Hematopoietic multipotent progenitor cell treated with erythropoietin and hydrocortisone succinate and interleukin-3 and kit ligand, for 15 days (in vitro differentiated cells): ENCODE measurements around the gene BMPR1B.
"Not testable (repeated sequence)": the region's sequence is repeated elsewhere in the genome, so short reads cannot be mapped to it uniquely, and the experiment has no call there.

Experiments used
- DNase-seq: peaks from one replicate; pipeline ENCODE4 v3.0.0-alpha.2; 2015; ENCODE audit warnings: low spot score

Gene BMPR1B

DNA sequence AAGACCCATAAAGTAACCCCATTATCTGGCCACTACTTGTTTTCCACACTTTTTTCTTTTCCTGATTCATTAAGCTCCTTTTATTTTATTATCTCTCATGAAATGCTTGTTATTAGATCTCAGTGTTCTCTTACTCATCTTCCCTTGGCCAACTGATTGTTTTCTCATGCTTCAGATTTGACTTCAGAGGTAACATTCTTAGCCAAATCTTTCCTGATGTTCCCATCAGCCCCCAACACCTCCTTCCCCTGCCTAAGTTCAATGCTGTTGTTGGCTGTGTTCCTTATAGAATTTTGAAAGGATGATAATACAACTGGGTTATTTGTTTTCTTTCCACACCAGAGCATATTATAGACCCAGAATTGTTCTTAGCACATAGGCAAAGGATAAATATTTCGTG lies 75.6 kb downstream of the BMPR1B start:
- no peak for DNase-seq

DNA sequence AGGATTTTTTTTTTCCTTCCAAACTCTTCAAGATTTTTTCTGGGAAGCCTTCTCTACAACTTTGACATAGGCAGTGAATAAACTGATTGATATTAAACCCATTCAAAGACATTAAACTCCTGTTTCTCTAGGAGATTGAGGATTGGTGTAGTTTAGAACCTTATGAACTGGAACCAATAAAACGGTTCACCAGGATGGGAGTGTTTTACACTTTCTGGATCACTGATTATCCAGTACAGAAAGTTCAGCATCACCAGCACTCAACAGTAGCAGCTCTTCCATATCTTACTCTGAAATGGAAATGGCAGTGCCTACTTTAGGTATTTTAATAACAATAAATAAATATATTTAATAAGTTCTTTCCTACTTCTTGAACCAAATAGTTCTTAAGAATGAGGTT lies 76.7 kb downstream of the BMPR1B start:
- DNase-seq: no peak

DNA sequence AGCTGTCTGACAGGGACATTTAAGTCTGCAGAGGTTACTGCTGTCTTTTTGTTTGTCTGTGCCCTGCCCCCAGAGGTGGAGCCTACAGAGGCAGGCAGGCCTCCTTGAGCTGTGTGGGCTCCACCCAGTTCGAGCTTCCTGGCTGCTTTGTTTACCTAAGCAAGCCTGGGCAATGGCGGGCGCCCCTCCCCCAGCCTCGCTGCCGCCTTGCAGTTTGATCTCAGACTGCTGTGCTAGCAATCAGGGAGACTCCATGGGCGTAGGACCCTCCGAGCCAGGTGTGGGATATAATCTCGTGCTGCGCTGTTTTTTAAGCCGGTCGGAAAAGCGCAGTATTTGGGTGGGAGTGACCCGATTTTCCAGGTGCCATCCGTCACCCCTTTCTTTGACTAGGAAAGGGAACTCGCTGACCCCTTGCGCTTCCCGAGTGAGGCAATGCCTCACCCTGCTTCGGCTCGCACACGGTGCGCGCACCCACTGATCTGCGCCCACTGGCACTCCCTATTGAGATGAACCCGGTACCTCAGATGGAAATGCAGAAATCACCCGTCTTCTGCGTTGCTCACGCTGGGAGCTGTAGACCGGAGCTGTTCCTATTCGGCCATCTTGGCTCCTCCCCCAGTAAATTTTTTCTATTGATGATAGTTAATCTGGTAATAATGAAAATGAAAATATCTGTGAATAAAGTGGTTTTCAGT lies 83.6 kb downstream of the BMPR1B start:
- not testable (repeated sequence) for DNase-seq

DNA sequence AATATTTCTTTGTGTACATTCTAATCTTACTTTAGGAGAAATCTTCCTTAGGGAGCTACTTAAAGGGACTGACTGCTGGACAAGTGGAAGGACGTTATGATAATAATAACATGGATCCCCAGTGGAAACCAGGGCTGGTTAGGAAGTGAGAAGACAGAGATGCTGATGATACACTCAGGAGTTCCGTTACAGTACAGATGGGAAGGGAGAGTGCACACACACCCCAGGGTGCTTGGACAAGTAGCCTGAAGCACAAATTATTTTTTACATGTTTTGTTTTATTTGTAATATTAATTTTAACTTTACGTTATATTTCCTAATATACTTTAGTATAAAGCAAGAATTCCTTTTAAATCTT lies 84.1 kb downstream of the BMPR1B start:
- no peak for DNase-seq

DNA sequence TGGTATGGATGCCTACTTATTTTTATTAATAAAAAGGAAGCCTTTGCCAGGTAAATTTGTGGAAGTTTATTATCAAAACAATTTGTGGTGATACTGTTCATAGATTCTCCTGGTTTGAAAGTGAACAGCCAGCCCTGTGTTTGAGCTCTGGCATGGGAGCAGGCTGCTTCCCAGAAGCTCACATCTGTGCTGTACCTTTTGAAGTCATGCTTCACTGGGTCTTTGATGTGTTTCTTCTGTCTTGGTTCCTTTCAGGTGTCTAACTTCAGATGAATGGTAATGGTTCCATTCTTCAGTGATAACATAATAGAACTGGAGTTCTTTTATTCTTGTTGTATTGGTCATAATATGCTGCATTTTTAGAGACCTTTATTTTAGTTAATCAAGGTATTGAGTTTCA lies 85.5 kb downstream of the BMPR1B start:
- DNase-seq: no peak

DNA sequence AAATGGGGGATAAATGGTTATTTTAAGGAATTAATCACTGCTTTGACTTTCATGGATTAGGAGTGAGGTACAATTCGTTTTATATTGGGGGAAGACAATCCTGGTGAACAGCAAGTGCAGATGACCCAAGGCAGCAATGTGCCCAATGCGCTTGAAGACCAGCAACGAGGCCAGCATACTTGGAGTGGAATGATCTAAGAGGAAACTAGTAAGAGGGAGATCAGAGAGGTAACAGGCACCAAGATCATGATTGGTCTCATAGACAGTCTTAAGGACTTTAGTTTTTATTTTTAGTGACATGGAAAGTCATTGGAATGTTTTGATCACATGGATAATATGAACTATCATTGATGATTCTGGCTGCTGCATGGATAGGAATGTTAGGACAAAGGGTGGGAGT lies 90.6 kb downstream of the BMPR1B start:
- DNase-seq: no peak

DNA sequence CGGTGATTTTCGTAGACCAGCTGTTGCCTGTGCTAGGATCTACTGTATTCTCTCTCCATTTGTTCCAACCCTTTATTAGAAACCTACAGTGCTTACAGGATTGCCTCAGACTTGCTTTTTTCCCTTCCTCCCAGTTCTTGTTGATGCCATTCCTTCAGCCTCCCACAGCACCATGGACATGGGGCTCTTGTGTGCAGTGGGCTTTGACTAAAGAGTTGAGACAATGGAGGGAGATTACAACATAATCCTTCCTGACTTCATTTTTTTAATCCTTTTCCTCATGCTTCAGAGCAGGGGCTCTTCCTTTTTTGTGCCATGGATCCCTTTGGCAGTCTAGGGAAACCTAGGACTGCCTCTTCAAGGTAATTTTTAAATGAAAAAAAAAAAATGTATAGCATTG lies 92.1 kb downstream of the BMPR1B start:
- DNase-seq: no peak

DNA sequence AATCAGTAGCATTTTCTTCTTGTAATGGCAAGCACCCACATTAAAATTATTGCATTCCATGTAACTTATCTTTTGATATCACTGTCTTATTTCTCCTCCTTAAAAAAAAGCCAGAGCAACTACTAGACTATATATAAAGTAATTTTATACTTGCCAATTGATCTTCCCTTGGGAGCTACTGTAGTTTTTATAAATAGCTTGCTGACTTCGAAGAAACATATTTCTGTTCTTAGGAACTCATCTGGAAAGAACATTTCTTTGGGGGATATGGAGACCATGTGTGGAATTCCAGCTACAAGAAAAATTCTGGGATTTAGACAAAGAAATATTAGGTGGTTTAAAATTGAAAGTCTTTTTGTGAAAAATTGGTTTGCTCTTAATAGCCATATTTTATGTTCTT lies 94.9 kb downstream of the BMPR1B start:
- DNase-seq: no peak

DNA sequence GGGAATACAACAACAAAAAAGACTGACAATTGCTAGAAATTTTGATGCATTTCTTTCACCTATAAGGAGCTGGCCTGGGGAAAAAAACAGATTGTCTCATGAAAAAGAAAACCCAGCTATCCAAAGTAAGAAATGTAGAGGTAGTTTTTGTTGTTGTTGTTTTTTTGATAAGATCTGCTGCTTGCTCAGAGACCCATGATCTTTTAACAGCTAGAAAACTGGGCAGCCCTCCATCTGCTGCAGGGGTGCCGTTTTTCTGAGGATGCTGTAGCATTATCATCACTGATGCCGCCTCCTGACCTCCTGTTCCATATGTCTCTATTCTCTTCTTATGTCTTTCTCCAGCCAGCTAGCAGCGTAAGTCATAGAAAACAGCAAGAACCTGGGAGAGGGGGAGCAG lies 98.3 kb downstream of the BMPR1B start:
- DNase-seq: no peak

DNA sequence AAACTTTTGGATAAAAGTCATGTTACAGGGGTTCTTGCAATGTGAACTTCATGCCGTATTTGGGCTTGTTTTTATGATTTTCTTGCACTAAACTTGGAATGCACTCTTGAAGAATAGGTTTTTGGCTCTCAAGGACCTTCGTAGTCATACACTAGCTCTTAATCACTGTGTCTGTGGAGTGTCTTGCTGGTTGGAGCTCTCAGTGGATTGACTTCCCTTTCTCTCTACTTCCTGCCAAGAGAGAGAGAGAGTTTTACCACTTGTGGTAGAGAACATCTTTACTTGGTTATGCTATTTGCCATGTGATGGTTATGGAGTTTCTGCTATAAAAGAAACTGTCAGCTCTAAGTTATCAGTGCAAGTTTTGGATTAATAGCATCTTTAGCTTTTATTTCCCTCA lies 112.4 kb downstream of the BMPR1B start:
- DNase-seq: no peak

DNA sequence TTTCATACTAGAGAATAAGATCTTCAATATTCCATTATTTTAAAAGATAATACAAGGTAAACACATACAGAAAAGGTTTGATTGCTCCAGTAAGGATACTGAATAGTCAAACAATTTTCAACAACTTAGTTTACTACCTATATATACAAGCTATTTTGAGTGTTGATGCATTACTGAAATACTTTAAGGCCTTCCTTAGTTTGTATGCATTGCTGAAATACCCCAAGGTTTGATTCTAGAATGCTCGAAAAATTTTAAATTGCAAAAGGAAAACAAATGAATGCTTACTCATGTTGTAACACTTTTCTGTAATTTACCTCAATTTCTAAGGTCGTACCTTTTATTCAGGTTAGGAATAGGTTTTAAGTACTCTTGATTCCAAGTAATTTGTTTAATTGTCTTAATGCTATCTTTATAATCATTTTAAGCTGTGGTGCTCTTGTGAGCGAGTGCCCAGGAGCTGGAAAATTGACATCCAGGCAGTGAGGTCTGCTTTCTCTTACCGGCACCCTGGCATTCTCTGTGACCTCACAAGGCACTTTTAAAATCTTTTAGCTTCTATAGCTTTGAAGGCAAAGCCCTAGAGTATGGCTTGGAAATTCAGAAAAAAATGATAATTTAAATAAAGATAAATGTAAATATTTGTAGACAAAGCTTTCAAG lies 114.0 kb downstream of the BMPR1B start:
- DNase-seq: no peak

DNA sequence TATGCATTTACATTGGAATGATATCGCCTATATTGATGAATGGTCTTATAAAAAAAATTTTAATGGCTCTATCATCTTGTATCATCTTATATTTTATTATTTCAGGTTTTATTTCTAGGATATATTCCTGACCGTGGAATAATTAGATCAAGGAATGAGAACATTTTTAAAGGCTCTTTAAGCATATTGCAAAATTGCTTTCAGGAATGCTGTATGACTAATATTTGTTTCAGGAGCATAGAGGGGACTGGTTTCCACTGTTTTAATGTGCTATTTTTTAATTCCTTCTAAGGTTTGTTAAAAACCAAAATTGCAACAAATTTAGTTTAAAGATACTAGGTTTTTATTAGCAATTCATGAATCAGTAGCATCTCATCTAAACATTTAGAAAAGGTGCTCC lies 120.2 kb downstream of the BMPR1B start:
- DNase-seq: no peak

DNA sequence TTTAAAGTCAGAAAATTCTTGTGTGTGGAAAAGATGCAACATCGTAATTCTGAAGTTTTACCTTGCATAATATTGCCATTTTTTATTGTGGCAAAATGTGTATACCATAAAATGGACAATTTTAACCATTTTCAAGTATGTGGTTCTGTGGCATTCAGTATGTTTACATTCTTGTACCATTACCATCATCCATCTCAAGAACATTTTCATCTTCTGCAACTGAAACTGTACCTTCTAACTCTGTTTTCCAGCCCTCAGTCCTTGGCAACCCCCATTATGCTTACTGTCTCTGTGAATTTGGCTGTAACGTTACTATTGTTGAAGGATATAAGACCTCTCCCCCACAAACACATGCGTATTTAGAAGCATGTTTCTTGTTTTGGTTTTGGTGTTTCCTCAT lies 123.2 kb downstream of the BMPR1B start:
- DNase-seq: no peak

DNA sequence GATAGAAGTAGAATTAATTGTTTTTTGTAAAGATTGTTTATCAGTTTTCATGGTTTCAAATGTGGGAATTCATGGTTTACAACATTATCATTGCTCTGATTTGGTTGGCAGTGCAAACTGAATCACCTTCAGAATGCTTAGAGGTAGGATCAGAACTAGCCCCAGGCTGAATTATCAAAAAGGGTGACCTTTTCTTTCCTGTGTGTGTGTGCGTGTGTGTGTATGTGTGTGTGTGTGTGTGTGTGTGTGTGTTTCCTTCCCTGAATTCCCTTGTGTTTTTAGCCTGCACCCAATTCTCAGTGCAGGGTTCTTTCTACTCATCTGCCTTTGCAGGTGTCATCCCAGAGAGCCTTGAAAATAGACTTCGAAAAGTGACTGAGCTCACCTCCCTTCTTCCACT lies 125.0 kb downstream of the BMPR1B start:
- DNase-seq: no peak

DNA sequence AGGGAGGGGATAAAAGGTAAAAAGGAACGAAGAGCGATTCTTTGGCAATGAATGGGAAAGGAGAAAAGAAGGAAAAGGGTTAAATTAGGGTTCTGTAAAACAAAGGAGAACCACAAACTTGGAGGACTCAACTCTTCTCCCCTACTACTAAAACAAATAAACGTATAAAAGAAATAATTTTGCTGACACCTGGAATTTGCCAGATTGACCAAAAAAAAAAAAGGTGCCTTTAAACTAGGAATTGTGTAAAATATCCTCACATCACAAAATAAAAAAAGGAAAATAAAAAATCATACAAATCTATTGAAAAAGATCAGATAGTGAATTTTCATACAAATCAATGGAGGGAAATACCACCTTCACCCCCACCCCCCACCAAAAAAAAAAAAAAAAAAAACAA lies 129.3 kb downstream of the BMPR1B start:
- no peak for DNase-seq

DNA sequence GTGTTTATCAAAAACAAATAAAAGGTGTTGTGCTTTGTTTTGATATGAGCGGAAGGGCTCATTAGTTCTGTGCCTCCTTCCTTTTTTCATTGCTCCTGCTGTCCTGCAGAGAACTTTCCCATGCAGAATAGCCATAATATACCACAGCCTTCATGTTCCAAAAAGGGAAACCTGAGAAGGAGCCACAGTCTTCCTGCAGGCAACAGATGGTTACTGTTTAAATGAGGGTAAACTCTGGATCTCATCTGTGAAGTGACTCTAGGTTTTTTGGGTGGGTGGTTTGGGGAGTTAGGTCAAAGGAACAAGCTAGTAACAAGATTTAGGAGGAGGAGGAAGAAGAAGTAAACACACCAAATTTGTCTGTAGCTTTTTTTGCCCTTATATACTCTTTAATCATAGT lies 131.8 kb downstream of the BMPR1B start:
- no peak for DNase-seq

DNA sequence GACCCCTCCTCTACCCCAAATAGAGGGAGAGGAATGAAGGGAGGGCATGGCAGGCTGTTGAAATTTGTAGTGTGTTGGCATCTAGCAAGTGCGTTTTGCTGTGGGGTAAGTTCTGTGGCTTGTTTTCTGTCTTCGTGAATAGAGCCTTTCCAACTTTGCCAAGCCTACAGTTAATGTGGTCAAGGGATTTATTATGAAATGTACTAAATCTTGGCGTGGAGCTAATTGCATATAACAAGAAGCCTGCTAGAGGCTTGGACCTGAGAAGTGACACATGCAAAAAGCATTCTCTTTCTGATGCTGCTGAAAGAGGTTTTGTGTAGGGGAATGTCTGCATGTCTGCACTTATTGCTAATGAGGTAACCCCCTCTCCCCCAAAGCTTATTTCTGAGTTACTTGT lies 132.2 kb downstream of the BMPR1B start:
- no peak for DNase-seq

DNA sequence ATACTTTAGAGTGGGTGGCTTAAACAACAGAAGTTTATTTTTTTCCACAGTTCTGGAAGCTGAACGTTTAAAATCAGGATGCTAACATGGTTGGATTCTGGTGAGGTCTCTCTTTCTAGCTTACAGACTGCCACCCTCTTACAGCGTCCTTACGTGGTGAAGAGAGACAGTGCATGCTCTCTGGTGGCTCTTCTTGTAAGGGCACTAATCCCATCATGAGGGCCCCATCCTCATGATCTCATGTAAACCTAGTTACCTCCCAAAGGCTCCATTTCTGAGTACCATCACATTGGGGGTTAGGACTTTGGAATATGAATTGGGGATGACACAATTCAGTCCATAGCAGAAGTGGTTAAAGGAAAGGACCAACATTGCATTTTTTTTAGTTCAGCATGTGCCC lies 132.8 kb downstream of the BMPR1B start:
- DNase-seq: no peak

DNA sequence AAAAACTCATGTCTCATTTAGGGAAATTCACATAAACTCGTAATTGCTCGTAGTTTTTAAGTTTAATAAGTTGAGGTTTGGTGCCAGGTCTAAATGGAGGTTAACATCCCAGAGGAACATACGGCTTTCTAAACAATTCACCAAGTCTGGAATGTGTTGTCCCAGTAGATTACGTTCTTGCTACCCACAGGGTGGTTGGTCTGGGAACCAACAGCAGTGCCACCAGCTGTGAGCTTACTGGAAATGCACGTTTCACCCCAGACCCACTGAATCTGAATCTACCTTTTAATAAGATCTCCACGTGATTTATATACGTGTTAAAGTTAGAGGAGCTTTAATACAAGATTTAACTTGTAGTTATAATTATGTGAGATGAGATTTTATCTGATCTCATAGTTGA lies 134.3 kb downstream of the BMPR1B start:
- no peak for DNase-seq

DNA sequence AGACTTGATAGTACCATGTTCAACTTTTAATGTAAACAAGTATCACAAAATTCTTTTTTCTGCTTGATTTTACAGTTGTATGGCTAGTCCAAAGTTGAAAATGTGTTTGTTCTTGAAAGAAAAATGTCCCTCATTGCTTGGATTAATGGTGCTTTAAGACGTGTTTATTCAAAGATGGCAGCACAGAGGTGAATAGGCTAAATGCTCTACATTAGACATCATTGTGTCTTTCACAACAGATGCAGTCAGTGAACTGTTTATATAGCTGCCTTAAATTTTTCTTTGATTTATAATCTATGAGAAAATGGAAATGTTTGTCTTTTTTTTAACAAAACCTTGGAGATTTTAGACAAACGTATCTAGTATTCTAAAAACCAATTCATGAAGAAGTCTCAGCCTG lies 137.3 kb downstream of the BMPR1B start:
- DNase-seq: no peak

DNA sequence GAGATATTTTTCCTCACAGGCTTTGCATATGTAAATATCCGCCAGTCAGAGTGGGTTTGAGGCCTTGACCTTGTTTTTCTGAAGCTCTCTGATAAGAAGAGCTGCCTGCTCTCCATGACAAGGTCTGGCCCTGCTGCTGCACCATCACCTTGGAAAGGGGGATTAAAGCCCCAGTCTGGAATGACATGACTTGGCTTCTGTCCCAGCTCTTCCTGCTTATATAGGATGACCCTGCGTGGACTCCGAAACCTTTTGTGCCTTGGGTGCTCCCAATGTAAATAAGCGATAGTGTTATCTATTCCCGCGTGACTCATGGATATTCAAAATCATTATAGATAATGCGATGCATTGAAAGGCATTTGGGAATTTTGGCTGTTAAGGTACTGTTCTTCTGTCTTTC lies 139.3 kb downstream of the BMPR1B start:
- no peak for DNase-seq

DNA sequence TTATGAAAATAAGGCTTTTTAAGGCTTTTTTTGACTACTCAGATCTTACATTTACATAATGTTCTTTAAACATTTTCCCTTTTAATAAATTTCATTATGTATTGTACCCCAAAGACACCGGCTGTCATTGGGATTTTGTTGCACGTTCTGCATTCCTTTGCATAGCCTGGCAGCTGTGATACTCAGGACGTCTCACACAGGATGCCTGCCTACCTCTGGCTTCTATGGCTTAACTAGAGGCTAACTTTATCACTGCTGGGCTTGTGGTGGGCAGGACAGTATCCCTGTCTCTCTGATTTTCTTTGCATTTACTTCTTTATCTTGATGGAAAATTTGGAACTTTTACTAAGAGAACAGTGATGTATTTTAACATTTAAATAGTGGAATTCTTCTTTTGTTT lies 147.8 kb downstream of the BMPR1B start:
- no peak for DNase-seq

DNA sequence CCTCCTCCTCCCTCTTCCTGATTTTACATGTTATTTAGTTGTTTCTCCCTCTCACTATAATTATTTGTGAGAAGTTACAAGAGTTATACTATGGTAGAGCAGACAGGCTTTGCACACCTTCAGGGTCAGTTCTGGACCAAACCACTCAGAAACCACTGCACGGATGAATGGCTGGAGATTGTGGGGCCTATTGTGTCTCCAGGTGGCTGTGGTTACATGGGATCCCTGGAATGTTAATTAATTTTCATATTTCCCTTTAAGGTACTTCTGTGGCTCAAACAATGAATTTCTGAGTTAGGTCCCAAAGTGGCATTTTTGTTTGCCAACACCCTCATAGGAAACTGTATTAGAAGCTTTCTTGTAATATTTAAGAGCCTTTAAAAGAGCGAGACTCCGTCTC lies 151.9 kb downstream of the BMPR1B start:
- DNase-seq: no peak

DNA sequence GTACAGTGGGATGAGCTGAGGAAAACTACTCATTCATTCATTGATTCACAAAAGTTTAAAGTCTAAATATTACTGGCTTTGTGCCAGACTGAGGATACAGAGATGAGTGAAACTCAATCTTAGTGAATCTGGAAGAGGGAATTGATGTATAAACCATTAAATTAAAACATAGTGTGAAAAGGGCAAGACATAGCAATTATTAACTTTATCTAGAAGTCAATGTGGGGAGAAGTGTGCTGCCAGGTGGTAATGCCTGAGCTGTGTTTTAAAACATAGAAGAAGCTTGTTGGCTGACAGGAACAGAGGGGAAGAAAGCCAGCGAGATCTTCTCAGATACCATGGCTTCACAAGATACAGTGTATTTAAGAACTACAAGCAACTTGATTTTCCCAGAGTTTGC lies 153.4 kb downstream of the BMPR1B start:
- DNase-seq: no peak
